NCI-H2081 (cell line): ENCODE measurements around the gene TGFB1I1.
"Not testable (repeated sequence)": the region's sequence is repeated elsewhere in the genome, so short reads cannot be mapped to it uniquely, and the experiment has no call there.

Experiments
- DNase-seq, 2 experiments: peaks; one replicate each; lab custom pipeline; 2025; lab: John Stamatoyannopoulos, UW

The TGFB1I1 gene

GRCh38 chr16:31471875-31472708, at the start of gene TGFB1I1:
TSS of gene TGFB1I1 (plus strand) at chr16:31472152. CDS start at chr16:31472189, 37 bp downstream.
- DNase-seq = no peak

DNA sequence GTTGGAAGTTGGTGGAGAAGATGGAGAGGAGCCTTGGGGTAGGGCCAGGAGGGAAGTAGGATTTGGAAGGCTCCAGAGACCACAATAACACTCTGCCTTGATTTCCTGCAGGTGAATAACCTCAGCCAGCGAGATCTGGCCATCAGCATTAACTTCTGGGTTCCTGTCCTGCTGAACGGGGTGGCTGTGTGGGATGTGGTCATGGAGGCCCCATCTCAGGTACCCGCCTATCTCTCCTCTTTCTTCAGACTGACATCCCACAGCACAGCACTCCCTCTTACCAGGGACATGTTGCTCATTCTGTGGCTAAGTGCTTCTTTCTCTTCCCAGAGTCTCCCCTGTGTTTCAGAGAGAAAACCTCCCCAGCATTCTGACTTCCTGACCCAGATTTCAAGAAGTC, 48.7 kb upstream of the TGFB1I1 start:
- no peak for DNase-seq

- no peak for DNase-seq
These were observed 48.2 kb upstream of the TGFB1I1 start for GRCh38 chr16:31423801-31424200.

GRCh38 chr16:31427441-31428278, 44.3 kb upstream of the TGFB1I1 start:
- DNase-seq = no peak

DNA sequence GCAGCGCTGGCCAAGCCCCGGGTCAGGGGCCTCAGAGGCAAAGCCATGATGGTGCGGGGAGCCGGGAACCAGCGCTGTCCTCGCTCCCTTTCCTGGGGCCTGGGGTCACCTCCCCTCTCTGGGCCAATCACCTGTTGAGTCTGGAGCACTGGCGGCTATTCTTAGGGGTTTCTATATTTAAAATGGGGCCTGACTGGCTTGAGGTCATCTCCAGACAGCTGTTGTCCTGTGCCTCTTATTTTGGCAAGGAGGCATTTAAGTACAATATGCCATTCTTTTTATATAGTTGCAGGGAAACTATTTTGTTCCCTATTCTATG, 43.7 kb upstream of the TGFB1I1 start, which contains the start of gene COX6A2:
Gene COX6A2 (minus strand): TSS at position 82 of the 319 bp plus-strand sequence. CDS start 35 bp downstream, at position 47.
- no peak for DNase-seq

GRCh38 chr16:31428638-31429247, 43.2 kb upstream of the TGFB1I1 start:
- DNase-seq = no peak

DNA sequence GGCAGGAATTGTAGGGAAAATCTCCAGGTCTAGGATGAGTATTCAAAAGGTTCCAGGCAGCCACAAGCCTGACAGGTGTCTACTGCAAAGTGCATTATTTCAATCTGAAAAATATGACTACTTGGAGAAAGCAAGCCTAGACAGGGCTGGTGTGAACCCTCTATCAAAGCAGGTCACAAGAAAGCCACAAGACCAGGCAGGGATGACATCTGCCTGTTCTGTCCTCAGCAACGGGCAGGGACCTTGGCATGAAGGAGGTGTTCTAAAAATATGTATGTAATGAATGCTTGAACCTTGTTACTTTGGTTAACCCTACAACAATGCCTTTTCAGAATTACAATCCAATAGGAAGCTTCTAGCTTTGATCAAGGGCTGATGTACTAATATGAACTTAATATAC, 42.6 kb upstream of the TGFB1I1 start:
- DNase-seq = no peak

GRCh38 chr16:31429796-31430195, 42.2 kb upstream of the TGFB1I1 start:
- DNase-seq = no peak

GRCh38 chr16:31430380-31431052, 41.4 kb upstream of the TGFB1I1 start:
- no peak for DNase-seq

- DNase-seq = no peak
These were observed 36.4 kb upstream of the TGFB1I1 start for GRCh38 chr16:31435341-31436220.

DNA sequence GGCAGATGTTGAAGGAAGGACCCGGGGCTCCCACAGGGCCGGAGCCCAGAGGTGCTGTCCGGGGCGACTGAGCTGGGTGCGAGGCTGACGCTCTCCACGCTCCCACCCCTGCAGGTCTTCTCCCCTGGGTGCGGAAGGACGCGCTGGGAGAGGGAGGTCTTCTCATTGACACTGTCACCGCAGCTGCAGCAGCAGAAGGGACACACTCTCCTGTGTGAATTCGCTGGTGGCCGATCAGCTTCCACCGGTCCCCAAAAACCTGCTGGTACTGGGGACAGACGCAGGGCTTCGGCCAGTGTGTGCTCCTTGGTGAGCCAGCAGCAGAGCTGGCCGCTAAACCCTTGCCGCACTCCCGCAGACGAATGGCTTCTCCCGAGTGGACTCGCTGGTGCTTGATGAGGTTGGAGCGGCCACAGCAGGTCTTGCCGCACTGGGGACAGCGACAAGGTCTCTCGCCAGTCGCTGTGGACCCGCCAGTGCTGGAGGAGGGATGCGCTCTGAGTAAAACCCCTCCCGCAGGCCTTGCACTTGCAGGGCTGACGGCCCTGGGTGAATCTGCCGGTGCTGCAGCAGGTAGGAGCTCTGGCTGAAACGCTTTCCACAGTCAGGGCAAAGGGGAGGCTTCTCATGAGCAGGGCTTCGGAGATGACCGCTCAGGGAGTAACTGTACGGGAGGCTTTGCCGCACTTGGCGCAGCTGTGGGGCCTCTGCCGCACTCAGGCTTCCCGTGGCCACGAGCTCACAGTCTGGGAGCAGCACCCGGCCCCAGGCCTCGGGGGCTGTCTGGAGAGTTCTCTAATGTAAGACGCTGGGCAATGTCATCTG, 35.5 kb upstream of the TGFB1I1 start:
- DNase-seq = no peak

- DNase-seq = no peak
These were observed 33.5 kb upstream of the TGFB1I1 start for GRCh38 chr16:31438414-31438813.

- not testable (repeated sequence) for DNase-seq
These were observed 32.9 kb upstream of the TGFB1I1 start for GRCh38 chr16:31439023-31439422.

DNA sequence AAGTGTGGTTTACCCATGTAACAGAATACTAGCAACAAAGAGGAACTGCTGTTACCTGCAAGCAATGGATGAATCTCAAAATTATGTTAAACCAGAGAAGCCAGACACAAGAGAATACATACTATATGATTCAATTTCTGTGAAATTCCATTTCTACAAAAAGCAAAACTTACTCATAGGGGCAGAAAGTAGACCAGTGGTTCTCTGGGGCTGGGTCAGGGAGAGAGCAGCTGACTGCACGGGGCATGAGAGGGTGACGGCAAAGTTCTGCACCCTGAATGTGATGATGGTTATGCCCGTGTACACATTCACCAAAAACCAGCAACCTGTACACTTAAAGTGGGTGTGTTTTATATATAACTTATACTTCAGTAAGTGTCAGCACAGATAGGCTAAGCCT, 32.4 kb upstream of the TGFB1I1 start:
- no peak for DNase-seq

GRCh38 chr16:31440516-31441184, 31.3 kb upstream of the TGFB1I1 start:
- no peak for DNase-seq

GRCh38 chr16:31441956-31442355, 30.0 kb upstream of the TGFB1I1 start:
- no peak for DNase-seq

DNA sequence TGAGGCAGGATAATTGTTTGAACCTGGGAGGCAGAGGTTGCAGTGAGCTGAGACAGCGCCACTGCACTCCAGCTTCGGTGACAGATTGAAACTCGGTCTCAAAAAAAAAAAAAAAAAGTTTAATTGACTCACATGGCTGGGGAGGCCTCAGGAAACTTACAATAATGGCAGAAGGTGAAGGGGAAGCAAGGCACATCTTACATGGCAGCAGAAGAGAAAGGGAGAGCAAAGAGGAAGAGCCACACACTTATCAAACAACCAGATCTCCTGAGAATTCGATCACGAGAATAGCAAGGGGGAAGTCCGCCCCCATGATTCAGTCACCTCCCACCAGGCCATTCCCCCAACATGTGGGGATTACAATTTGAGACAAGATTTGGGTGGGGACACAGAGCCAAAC, 26.0 kb upstream of the TGFB1I1 start:
- not testable (repeated sequence) for DNase-seq

- DNase-seq = no peak
These were observed 20.8 kb upstream of the TGFB1I1 start for GRCh38 chr16:31451201-31451600.

DNA sequence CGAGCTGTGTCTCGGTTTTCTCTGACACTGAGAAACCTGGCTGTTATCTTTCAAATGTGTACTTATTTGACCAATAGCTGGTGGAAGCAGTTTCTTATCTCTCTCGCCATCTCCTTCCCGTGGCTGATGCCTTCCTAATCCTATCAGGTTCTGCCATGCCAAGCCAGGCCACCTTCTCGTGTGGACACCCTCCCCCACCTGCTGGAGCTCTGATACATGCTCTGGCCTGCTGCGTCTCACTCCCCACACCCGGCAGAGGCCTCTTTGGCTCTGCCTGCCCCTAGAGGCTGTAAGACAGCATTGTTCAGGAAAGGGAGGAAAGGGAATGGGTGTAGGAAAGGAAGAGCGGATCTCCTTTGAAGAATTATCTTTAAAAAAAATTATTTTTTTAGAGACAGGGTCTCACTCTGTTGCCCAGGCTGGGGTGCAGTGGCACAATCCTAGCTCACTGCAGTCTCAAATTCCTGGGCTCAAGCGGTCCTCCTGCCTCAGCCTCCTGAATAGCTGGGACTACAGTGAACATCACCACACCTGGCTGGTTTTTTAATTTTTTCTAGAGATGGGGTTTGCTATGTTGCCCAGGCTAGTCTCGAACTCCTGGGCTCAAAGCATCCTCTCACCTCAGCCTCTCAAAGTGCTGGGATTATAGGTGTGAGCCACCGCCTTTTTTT, 20.1 kb upstream of the TGFB1I1 start:
- DNase-seq = peak in 1 of 2 experiments; percentile 38
